HG02798 (cell line): ENCODE data around the gene NIN.

Experiments used
- ATAC-seq: cut with Tn5 transposase; IDR thresholded peaks from one replicate; pipeline ENCODE4 v1.9.1; 2021; ENCODE audit warnings: mild to moderate bottlenecking; ENCODE audit not compliant: unreplicated experiment, poor library complexity

The NIN gene

GRCh38 chr14:50839048-50839447 is 8.1 kb upstream of the NIN start:
- ATAC-seq, result no peak

GRCh38 chr14:50837850-50838470 is 7.0 kb upstream of the NIN start:
- ATAC-seq, result no peak

GRCh38 chr14:50837271-50837670 is 6.3 kb upstream of the NIN start:
- no peak for ATAC-seq

GRCh38 chr14:50836515-50836914 is 5.6 kb upstream of the NIN start:
- ATAC-seq, result no peak

- no peak for ATAC-seq
Observed at GRCh38 chr14:50835280-50835679, 4.3 kb upstream of the NIN start.

GRCh38 chr14:50834802-50835276 is 3.9 kb upstream of the NIN start:
- no peak for ATAC-seq

GRCh38 chr14:50832935-50833630 is 2.1 kb upstream of the NIN start:
- ATAC-seq, result no peak

GRCh38 chr14:50831726-50832168 is 785 bp upstream of the NIN start:
- no peak for ATAC-seq

- ATAC-seq, result peak; percentile 47
Observed at GRCh38 chr14:50830044-50830931, 674 bp downstream of the NIN start.

GRCh38 chr14:50829489-50830043 is 1.4 kb downstream of the NIN start:
- no peak for ATAC-seq

- no peak for ATAC-seq
Observed at GRCh38 chr14:50828721-50829488, 2.1 kb downstream of the NIN start.

- ATAC-seq, result no peak
Observed at GRCh38 chr14:50826681-50827080, 4.3 kb downstream of the NIN start.

- no peak for ATAC-seq
Observed at GRCh38 chr14:50825307-50825706, 5.7 kb downstream of the NIN start.

- peak; percentile 74 for ATAC-seq
Observed at GRCh38 chr14:50823762-50824636, 7.0 kb downstream of the NIN start.

GRCh38 chr14:50823051-50823761 is 7.8 kb downstream of the NIN start:
- ATAC-seq, result peak; percentile 24

- no peak for ATAC-seq
Observed at GRCh38 chr14:50822501-50823042, 8.4 kb downstream of the NIN start.

- ATAC-seq, result peak; percentile 26
Observed at GRCh38 chr14:50821510-50822464, 9.2 kb downstream of the NIN start.
